NB4 (cell line): ENCODE measurements around the gene EXOC3.

Experiments used
- POLR2A ChIP-seq: IDR thresholded peaks from 2 replicates; pipeline ENCODE4 v1.6.1; 2011; ENCODE audit warnings: mild to moderate bottlenecking; ENCODE audit not compliant: insufficient read length; ENCODE audit errors: extremely low read depth
- TF ChIP-seq, protein P1 (sequence below): IDR thresholded peaks from one replicate; pipeline ENCODE4 v1.5.1; 2012; ENCODE audit warnings: low read depth, low read length

DNA sequence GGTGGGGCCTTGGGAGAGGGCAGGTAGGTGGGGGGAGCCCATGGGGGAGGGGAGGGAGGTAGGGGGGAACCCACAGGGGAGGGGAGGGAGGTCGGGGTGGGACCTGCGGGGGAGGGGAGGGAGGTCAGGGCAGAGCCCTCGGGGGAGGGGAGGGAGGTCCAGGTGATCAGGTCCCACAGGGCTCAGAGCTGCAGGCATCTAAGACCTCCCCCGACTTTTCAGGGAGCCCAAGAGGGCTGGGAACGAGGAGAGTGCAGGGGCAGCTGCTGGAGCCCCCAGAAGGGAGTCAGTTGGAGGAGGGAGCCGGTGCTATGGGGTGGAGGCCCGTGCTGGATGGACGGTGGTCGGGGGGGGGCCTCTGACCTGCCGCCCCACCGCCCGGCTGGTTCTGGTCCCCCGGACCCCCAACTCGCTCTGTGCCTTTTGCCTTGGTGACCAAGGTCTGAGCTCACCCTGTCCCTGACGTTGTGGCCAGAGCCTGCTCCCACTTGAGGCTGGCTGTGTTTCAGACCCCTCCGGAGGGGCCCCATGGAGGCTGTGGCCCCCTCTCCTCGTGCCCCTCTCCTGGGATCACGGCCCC lies 49.4 kb downstream of the EXOC3 start:
- TF ChIP-seq, protein P1, sequence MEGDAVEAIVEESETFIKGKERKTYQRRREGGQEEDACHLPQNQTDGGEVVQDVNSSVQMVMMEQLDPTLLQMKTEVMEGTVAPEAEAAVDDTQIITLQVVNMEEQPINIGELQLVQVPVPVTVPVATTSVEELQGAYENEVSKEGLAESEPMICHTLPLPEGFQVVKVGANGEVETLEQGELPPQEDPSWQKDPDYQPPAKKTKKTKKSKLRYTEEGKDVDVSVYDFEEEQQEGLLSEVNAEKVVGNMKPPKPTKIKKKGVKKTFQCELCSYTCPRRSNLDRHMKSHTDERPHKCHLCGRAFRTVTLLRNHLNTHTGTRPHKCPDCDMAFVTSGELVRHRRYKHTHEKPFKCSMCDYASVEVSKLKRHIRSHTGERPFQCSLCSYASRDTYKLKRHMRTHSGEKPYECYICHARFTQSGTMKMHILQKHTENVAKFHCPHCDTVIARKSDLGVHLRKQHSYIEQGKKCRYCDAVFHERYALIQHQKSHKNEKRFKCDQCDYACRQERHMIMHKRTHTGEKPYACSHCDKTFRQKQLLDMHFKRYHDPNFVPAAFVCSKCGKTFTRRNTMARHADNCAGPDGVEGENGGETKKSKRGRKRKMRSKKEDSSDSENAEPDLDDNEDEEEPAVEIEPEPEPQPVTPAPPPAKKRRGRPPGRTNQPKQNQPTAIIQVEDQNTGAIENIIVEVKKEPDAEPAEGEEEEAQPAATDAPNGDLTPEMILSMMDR, result no peak
- no peak for TF ChIP-seq POLR2A
